GM19397 (cell line): ENCODE data around the gene CCNY.
A peak's percentile ranks its signal among the peaks of the same experiment; 100 is the strongest.

Source experiments
- ATAC-seq: cut with Tn5 transposase; IDR thresholded peaks from one replicate; pipeline ENCODE4 v1.9.1; 2021; ENCODE audit warnings: mild to moderate bottlenecking, moderate library complexity; ENCODE audit not compliant: unreplicated experiment

Gene CCNY

GRCh38 chr10:35545878-35546590, 209.7 kb downstream of the CCNY start:
- ATAC-seq = peak; percentile 59

GRCh38 chr10:35546824-35547225, 210.5 kb downstream of the CCNY start:
- no peak for ATAC-seq

GRCh38 chr10:35552650-35553342, 216.5 kb downstream of the CCNY start:
- ATAC-seq = no peak

- ATAC-seq = no peak
These were observed 217.7 kb downstream of the CCNY start for GRCh38 chr10:35554036-35554435.

- no peak for ATAC-seq
These were observed 218.2 kb downstream of the CCNY start for GRCh38 chr10:35554461-35555056.

GRCh38 chr10:35555962-35556930, 219.9 kb downstream of the CCNY start:
- no peak for ATAC-seq

- ATAC-seq = no peak
These were observed 222.0 kb downstream of the CCNY start for GRCh38 chr10:35558276-35558675.

GRCh38 chr10:35559416-35559815, 223.1 kb downstream of the CCNY start:
- no peak for ATAC-seq

- no peak for ATAC-seq
These were observed 225.4 kb downstream of the CCNY start for GRCh38 chr10:35561715-35562114.

GRCh38 chr10:35562427-35562826, 226.1 kb downstream of the CCNY start:
- no peak for ATAC-seq

- no peak for ATAC-seq
These were observed 227.1 kb downstream of the CCNY start for GRCh38 chr10:35563261-35563891.

- ATAC-seq = peak; percentile 74
These were observed 228.1 kb downstream of the CCNY start for GRCh38 chr10:35564341-35564968.

GRCh38 chr10:35565602-35566081, 229.3 kb downstream of the CCNY start:
- no peak for ATAC-seq

GRCh38 chr10:35567951-35568350, 231.6 kb downstream of the CCNY start:
- no peak for ATAC-seq

- ATAC-seq = no peak
These were observed 232.2 kb downstream of the CCNY start for GRCh38 chr10:35568483-35569015.

GRCh38 chr10:35569111-35569707, 232.9 kb downstream of the CCNY start:
- no peak for ATAC-seq

GRCh38 chr10:35569836-35570235, 233.5 kb downstream of the CCNY start:
- no peak for ATAC-seq

GRCh38 chr10:35570397-35570796, 234.1 kb downstream of the CCNY start:
- ATAC-seq = no peak

GRCh38 chr10:35572583-35572982, 236.3 kb downstream of the CCNY start:
- no peak for ATAC-seq
